Osteocyte (in vitro differentiated cells): ENCODE results near the gene DPYD. TPM values are rescaled to one million over a fixed set of nuclear protein-coding genes. Genes with fewer than 3 reads are reported as not detected.

Experiments used
- DNase-seq: peaks from one replicate; pipeline ENCODE4 v3.0.0; 2021; ENCODE audit warnings: mixed read lengths; ENCODE audit not compliant: unreplicated experiment; ENCODE audit errors: extremely low spot score
- H3K27ac Mint-ChIP-seq: one replicate; pipeline ENCODE4 v1.8.0; 2021; ENCODE audit warnings: mild to moderate bottlenecking, mixed read lengths; ENCODE audit not compliant: unreplicated experiment
- H3K27me3 Mint-ChIP-seq: one replicate; pipeline ENCODE4 v1.8.0; 2021; ENCODE audit warnings: mixed read lengths; ENCODE audit not compliant: unreplicated experiment
- H3K36me3 Mint-ChIP-seq: one replicate; pipeline ENCODE4 v1.8.0; 2021; ENCODE audit warnings: mixed read lengths; ENCODE audit not compliant: unreplicated experiment
- H3K4me1 Mint-ChIP-seq: one replicate; pipeline ENCODE4 v1.8.0; 2021; ENCODE audit warnings: mixed read lengths; ENCODE audit not compliant: unreplicated experiment
- H3K4me3 Mint-ChIP-seq: one replicate; pipeline ENCODE4 v1.8.0; 2021; ENCODE audit warnings: mild to moderate bottlenecking, moderate library complexity, mixed read lengths; ENCODE audit not compliant: unreplicated experiment
- H3K9me3 Mint-ChIP-seq: one replicate; pipeline ENCODE4 v1.8.0; 2021; ENCODE audit warnings: mixed read lengths; ENCODE audit not compliant: unreplicated experiment
- total RNA-seq: library from RNA; stranded (reverse); gene quantifications from 2 replicates; pipeline ENCODE4 v1.2.1, GENCODE V29; 2021
- TF ChIP-seq, protein P1 (sequence below): fragments of 200-600 bp; sonication (generic); IDR thresholded peaks from 2 replicates; pipeline ENCODE4 v1.5.0; 2021; ENCODE audit warnings: antibody characterized with exemption, mild to moderate bottlenecking, moderate library complexity

The DPYD gene
- total RNA-seq, 1 donor from 2014 or later = 44.0 TPM

DNA sequence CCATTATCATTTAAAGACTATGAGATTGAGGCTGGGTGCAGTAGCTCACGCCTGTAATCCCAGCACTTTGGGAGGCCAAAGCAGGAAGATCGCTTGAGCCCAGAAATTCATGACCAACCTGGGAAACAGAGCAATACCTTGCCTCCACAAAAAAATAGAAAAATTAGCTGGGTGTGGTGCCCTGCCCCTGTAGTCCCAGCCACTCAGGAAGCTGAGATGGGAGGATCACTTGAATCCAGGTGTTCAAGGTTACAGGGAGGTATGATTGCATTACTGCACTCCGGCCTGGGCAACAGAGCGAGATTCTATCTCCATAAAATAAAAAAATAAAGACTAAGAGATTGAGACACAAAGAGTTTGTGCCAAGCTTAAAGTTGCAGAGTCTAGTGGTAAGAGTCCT is 537.0 kb downstream of the DPYD start:
- H3K4me1 Mint-ChIP-seq = peaks cover 5% of the 10 kb centered on the region
- no peaks in the 10 kb centered on the region for H3K9me3 Mint-ChIP-seq
- no peaks in the 10 kb centered on the region for H3K27me3 Mint-ChIP-seq
- peaks cover 11% of the 10 kb centered on the region for H3K36me3 Mint-ChIP-seq
- H3K4me3 Mint-ChIP-seq = no peak overlapping the region
- no peak overlapping the region for H3K27ac Mint-ChIP-seq
- TF ChIP-seq, protein P1, sequence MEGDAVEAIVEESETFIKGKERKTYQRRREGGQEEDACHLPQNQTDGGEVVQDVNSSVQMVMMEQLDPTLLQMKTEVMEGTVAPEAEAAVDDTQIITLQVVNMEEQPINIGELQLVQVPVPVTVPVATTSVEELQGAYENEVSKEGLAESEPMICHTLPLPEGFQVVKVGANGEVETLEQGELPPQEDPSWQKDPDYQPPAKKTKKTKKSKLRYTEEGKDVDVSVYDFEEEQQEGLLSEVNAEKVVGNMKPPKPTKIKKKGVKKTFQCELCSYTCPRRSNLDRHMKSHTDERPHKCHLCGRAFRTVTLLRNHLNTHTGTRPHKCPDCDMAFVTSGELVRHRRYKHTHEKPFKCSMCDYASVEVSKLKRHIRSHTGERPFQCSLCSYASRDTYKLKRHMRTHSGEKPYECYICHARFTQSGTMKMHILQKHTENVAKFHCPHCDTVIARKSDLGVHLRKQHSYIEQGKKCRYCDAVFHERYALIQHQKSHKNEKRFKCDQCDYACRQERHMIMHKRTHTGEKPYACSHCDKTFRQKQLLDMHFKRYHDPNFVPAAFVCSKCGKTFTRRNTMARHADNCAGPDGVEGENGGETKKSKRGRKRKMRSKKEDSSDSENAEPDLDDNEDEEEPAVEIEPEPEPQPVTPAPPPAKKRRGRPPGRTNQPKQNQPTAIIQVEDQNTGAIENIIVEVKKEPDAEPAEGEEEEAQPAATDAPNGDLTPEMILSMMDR = no peak
- no peak for DNase-seq

DNA sequence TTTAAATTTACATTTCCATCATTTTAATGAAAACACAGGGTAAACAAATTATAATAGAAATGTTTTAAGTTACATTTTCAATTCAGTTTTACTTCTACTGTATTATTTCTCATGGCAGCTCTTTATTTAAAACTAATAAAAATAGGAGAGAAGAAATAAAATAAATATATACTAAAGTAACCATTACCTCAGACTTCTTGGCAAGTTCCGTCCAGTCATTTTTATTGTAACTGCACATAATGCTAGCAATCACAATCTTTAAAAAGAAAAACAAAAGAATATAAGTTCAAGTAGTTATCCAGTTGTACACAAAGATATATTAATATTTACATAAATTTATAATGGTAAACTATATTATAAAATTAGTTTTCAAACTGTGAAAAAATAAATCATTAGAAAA is 538.6 kb downstream of the DPYD start:
- TF ChIP-seq, protein P1 = no peak
- Mint-ChIP-seq H3K9me3 (no peaks in the 10 kb centered on the region), H3K4me1 (peaks cover 11% of the 10 kb centered on the region), H3K36me3 (peaks cover 13% of the 10 kb centered on the region), H3K27ac (no peak overlapping the region), H3K4me3 (no peak overlapping the region), H3K27me3 (no peaks in the 10 kb centered on the region)
- no peak for DNase-seq

DNA sequence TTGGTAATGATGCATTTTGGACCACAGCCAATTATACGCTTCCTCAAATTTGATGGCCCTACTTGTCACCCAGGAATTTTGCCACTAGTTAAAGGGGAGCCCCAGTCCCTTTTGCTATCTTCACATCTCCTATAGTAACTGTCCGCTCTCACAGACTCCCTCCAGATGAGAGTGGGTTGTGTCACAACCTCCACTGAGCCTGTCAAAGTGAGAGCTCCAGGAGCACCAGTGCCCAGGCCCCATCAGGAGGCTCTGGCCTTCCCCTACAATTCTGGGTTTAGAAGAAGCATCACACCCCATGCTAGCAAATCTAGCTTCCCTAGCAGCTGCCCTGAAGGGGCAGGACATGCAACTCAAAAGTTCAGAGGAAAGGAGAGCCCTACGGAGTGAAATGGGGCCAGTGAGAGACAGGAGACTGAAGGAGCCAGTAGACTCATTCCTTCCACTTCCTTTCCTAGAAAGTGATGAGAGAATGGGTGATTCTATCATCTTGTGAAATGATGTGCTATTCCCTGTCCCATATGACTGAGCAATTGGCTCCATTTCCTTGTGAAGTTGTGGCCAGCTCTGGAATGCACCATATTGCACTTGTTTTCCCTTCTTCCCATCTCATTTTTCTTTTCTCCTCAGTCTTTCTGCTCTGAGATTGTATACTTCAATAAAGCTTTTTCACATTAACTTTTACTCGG is 541.3 kb downstream of the DPYD start:
- no peaks in the 10 kb centered on the region for H3K9me3 Mint-ChIP-seq

DNA sequence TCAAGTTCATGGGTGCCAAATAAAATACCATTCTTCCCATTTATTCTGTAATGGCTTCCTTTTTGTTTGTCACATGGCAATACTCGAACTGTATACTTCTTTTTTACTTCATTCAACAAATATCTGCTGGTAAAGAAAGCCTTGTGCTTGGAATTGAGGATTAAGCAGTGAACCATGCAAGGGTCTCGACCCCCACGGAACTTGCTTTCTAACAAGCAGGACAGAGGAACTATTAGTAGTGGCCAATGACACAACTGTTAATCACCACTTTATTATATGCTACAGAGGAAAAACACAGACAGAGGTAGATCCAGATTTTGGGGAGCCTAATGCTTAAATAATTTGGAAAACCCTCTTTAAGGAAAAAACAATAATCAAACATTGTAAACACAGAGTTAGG is 542.2 kb downstream of the DPYD start:
- Mint-ChIP-seq H3K4me1 (peaks cover 8% of the 10 kb centered on the region), H3K9me3 (no peaks in the 10 kb centered on the region), H3K27ac (no peak overlapping the region), H3K27me3 (no peaks in the 10 kb centered on the region), H3K4me3 (no peak overlapping the region), H3K36me3 (peaks cover 13% of the 10 kb centered on the region)
- DNase-seq = no peak
- TF ChIP-seq, protein P1 = no peak

More for the DNA sequence above, 541.3 kb downstream of the DPYD start:
- TF ChIP-seq, protein P1 = no peak
- Mint-ChIP-seq H3K4me1 (peaks cover 10% of the 10 kb centered on the region), H3K27ac (no peak overlapping the region), H3K4me3 (no peak overlapping the region), H3K36me3 (peaks cover 13% of the 10 kb centered on the region), H3K27me3 (no peaks in the 10 kb centered on the region)
- DNase-seq = no peak

DNA sequence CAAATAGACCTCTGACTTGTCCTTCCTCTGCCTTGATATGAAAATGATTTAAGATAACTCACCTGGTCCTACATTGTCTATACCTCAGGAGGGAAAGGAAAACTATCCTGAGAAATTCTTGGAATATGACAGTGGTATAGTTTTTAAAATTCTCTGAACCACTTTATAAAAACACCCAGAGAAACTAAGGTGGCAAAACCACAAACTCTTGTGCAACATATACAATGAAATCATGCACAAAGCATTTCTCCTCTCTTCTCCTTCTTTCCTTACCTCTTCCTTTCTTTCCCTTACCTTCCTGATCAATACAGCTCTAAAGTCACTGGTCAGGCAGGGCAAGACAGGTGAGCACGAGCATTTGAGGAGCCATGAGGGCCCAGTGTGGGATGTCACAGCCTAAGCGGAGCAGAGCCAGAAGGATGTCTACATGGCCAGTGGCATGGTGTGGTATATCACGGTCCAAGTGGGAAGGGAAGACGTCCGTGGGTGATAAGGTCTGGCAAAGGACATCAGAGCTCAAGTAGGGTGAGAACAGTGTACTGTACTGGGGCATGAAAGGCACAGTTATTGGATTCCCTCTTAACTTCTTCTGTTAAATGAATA is 543.3 kb downstream of the DPYD start:
- no peak for DNase-seq
- Mint-ChIP-seq H3K27me3 (no peaks in the 10 kb centered on the region), H3K36me3 (peaks cover 15% of the 10 kb centered on the region), H3K4me3 (no peak overlapping the region), H3K4me1 (peaks cover 8% of the 10 kb centered on the region), H3K9me3 (no peaks in the 10 kb centered on the region), H3K27ac (no peak overlapping the region)
- TF ChIP-seq, protein P1 = no peak
